T-helper 1 cell treated with Interleukin-12 subunit alpha and Interleukin-12 subunit beta and Interleukin-4 antibody, amounts not matched to agents 30 μg/mL and 1 μg/mL, for 36 hours (primary cell): ENCODE results near the gene VPS4A.
"Not testable (repeated sequence)": the region's sequence is repeated elsewhere in the genome, so short reads cannot be mapped to it uniquely, and the experiment has no call there.

ENCODE experiments used
- H3K27ac Mint-ChIP-seq: one replicate; pipeline ENCODE4 v1.8.0; 2021; ENCODE audit warnings: mild to moderate bottlenecking, mixed read lengths
- H3K27me3 Mint-ChIP-seq: one replicate; pipeline ENCODE4 v1.8.0; 2021; ENCODE audit warnings: low read depth, mixed read lengths
- H3K36me3 Mint-ChIP-seq: one replicate; pipeline ENCODE4 v1.8.0; 2021; ENCODE audit warnings: low read depth, mixed read lengths
- H3K4me1 Mint-ChIP-seq: one replicate; pipeline ENCODE4 v1.8.0; 2021; ENCODE audit warnings: low read depth, mixed read lengths
- H3K4me3 Mint-ChIP-seq: one replicate; pipeline ENCODE4 v1.8.0; 2021; ENCODE audit warnings: mild to moderate bottlenecking, moderate library complexity, mixed read lengths
- H3K9me3 Mint-ChIP-seq: one replicate; pipeline ENCODE4 v1.8.0; 2021; ENCODE audit warnings: mixed read lengths

Gene VPS4A

DNA sequence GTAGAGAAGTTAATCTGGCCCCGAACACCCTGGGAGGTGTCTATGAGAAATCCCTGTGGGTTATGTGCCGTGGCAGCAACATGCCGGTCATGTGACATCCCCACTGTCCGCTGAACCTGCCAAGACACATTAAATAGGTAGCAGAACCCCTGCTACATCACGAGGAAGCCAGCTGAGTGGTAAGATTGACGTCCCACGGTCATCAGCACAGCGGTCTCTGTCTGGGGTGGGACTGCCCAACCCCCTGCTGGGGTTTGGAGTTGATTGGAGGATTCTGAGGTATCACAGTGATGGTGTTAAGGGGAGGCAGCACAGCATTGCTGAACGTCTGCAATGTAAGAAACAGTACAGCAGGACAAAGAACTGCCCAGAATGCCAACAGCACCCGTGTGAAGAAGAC, 38.4 kb downstream of the VPS4A start:
- Mint-ChIP-seq H3K4me3 (no peak overlapping the region), H3K36me3 (peaks cover 13% of the 10 kb centered on the region), H3K27me3 (no peaks in the 10 kb centered on the region), H3K4me1 (no peaks in the 10 kb centered on the region), H3K27ac (no peak overlapping the region), H3K9me3 (no peaks in the 10 kb centered on the region)

- Mint-ChIP-seq H3K9me3 (no peaks in the 10 kb centered on the region), H3K27me3 (no peaks in the 10 kb centered on the region), H3K4me3 (no peak overlapping the region), H3K27ac (no peak overlapping the region), H3K36me3 (peaks cover 19% of the 10 kb centered on the region), H3K4me1 (no peaks in the 10 kb centered on the region)
These were observed 39.5 kb downstream of the VPS4A start for GRCh38 chr16:69350536-69351133.

DNA sequence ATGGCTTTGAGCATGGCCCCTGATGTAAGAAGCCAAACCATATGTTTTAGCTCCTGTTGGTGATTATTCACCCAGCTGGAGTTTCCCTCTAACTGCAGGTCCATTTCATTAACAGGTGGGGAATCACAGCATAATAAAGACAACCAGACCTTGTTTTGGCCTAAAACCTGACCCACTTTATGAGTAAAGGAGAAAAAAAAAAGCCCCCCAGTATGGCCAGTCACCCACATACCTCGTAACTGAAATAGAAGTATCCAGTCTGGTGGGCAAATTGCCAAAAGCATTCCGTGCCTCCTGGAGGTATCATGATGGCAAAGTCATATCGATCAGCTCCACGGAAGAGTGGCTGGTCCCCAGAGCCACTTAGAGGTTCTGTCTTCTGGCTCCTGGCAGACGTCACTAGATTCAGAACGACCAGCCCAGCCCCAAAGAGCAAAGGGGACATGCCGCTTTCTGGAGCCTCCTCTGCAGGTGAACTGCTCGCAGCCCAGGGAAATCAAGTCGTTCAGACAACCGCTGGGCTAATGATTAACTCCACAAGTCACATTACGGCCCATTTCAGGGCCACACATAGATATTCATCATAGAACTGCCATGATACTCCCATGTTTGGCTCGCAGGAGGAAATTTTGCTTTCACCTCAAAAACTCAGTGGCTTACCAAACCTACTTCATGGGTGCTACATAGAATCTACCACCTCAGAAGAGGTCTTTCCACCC, 40.3 kb downstream of the VPS4A start, which contains the start of gene TMED6:
TMED6 (minus strand) TSS at position 478 of the 719 bp plus-strand sequence; CDS start at position 445, 33 bp downstream.
- Mint-ChIP-seq H3K9me3 (no peaks in the 10 kb centered on the region), H3K4me1 (no peaks in the 10 kb centered on the region), H3K36me3 (peaks cover 19% of the 10 kb centered on the region), H3K4me3 (no peak within 1 kb of the TSS), H3K27ac (no peak within 1 kb of the TSS), H3K27me3 (no peaks in the 10 kb centered on the region)

- not testable (repeated sequence) for H3K4me3 Mint-ChIP-seq, H3K9me3 Mint-ChIP-seq, H3K27ac Mint-ChIP-seq, H3K4me1 Mint-ChIP-seq, H3K27me3 Mint-ChIP-seq
- peaks cover 27% of the 10 kb centered on the region for H3K36me3 Mint-ChIP-seq
These were observed 48.9 kb downstream of the VPS4A start for GRCh38 chr16:69360070-69360469.

DNA sequence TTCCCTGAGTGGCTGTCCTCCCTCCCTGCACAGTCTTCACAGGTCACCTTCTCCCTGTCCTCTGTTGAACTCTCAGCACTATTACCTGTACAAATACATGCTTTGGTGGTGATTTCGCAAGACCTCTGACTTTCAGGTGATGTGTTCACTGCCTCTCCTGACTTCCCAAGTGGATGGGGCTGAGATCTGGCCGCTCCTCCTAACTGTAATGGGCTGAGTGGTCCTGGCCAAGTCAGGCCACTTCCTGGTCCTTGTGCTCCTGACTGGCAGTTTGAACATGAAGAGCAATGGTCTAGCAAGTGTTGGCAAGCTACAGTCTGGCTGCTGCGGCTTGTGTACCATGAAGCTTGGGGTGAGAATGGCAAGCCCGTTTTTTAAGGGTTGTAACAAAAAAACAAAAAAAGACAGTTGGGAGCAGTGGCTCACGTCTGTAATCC, 52.1 kb downstream of the VPS4A start:
- Mint-ChIP-seq H3K36me3 (peaks cover 41% of the 10 kb centered on the region), H3K9me3 (no peaks in the 10 kb centered on the region), H3K27ac (no peak overlapping the region), H3K4me1 (peaks cover 15% of the 10 kb centered on the region), H3K4me3 (no peak overlapping the region), H3K27me3 (no peaks in the 10 kb centered on the region)

GRCh38 chr16:69364088-69364487, 52.9 kb downstream of the VPS4A start:
- Mint-ChIP-seq H3K9me3 (no peaks in the 10 kb centered on the region), H3K4me3 (no peak overlapping the region), H3K27me3 (no peaks in the 10 kb centered on the region), H3K27ac (no peak overlapping the region), H3K36me3 (peaks cover 44% of the 10 kb centered on the region), H3K4me1 (peaks cover 15% of the 10 kb centered on the region)

DNA sequence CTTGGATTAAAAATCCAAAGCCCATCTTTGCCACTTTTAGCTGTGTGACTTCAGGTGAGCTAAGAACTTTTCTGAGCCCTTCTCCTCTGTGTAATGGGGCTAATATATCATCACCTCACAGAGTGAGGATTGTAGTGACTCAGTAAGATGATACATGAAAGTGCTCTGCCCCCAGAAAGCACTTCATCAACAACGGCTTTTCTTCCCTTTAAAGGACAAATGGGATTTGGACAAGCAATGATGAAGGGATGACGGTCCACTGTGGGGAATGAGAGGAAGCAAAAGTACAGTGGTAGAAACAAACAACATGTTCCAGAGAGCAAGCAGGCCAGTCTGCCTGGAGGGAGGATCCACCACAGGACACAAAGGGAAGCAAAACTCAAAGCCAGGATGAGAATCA, 54.8 kb downstream of the VPS4A start:
- H3K27ac Mint-ChIP-seq, result no peak overlapping the region
- no peak overlapping the region for H3K4me3 Mint-ChIP-seq

DNA sequence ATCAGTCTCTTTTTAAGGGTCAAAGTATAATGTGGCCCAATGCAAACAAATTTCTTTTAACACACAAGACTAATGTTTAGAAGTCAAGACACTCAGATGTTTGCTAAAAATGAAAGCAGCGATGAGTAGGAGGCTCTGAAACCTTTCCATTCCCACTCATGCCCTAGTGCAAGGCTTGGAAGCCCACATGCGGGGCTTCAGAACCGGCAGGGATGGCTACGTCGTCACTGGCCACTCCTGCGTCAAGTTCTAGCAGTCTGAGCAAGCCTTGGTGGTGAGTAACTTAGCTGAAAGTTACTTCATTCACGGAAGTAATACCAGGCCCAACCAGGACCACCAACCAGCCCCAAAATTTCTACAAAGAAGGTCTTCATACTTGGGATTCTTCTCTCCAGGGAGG, 55.3 kb downstream of the VPS4A start:
- H3K9me3 Mint-ChIP-seq, result no peaks in the 10 kb centered on the region
- no peak overlapping the region for H3K4me3 Mint-ChIP-seq
- peaks cover 52% of the 10 kb centered on the region for H3K36me3 Mint-ChIP-seq
- no peak overlapping the region for H3K27ac Mint-ChIP-seq
- H3K4me1 Mint-ChIP-seq, result peaks cover 17% of the 10 kb centered on the region
- no peaks in the 10 kb centered on the region for H3K27me3 Mint-ChIP-seq

More for the DNA sequence above, 54.8 kb downstream of the VPS4A start:
- H3K27me3 Mint-ChIP-seq, result no peaks in the 10 kb centered on the region
- peaks cover 55% of the 10 kb centered on the region for H3K36me3 Mint-ChIP-seq
- no peaks in the 10 kb centered on the region for H3K9me3 Mint-ChIP-seq
- H3K4me1 Mint-ChIP-seq, result peaks cover 17% of the 10 kb centered on the region

- Mint-ChIP-seq H3K27ac (no peak overlapping the region), H3K36me3 (peaks cover 53% of the 10 kb centered on the region), H3K4me1 (peaks cover 12% of the 10 kb centered on the region), H3K9me3 (no peaks in the 10 kb centered on the region), H3K27me3 (no peaks in the 10 kb centered on the region), H3K4me3 (no peak overlapping the region)
These were observed 56.8 kb downstream of the VPS4A start for GRCh38 chr16:69367980-69368379.

- Mint-ChIP-seq H3K4me1 (peaks cover 12% of the 10 kb centered on the region), H3K36me3 (peaks cover 54% of the 10 kb centered on the region), H3K27me3 (no peaks in the 10 kb centered on the region), H3K4me3 (no peak overlapping the region), H3K27ac (no peak overlapping the region), H3K9me3 (no peaks in the 10 kb centered on the region)
These were observed 57.7 kb downstream of the VPS4A start for GRCh38 chr16:69368866-69369265.

- Mint-ChIP-seq H3K4me3 (no peak overlapping the region), H3K9me3 (no peaks in the 10 kb centered on the region), H3K27me3 (no peaks in the 10 kb centered on the region), H3K4me1 (peaks cover 6% of the 10 kb centered on the region), H3K36me3 (peaks cover 42% of the 10 kb centered on the region), H3K27ac (peak overlapping the region; percentile 38)
These were observed 60.4 kb downstream of the VPS4A start for GRCh38 chr16:69371564-69371963.

DNA sequence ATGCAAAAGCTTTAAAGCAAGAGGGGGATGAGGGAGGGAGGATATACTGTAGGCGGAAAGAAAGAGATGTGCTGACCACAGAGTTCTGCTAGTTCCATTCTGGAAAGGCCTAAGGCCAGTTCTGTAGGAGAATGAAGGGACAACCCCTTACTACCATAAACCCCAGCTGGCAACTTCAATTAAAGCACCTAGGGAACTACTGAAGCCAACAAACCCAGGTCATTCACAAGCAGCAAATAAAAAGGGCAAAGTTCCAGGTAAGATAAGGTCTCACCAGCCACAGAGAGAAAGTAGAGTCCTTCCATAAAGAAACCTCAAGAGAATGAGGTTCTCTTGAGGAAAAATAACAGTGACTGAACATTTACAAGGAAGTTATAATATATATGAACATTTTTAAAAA, 61.9 kb downstream of the VPS4A start:
- peaks cover 3% of the 10 kb centered on the region for H3K4me1 Mint-ChIP-seq
- no peaks in the 10 kb centered on the region for H3K9me3 Mint-ChIP-seq
- no peak overlapping the region for H3K27ac Mint-ChIP-seq
- no peak overlapping the region for H3K4me3 Mint-ChIP-seq
- H3K27me3 Mint-ChIP-seq, result no peaks in the 10 kb centered on the region
- peaks cover 36% of the 10 kb centered on the region for H3K36me3 Mint-ChIP-seq
